Activated T-cell treated with anti-CD3 and anti-CD28 coated beads, Interleukin-2, amount 50 U/mL, for 72 hours (primary cell): Measurements from ENCODE around the gene ASTL. TPM values are rescaled to one million over a fixed set of nuclear protein-coding genes. Genes with fewer than 3 reads are reported as not detected.

Experiments used
- ATAC-seq, 2 donors: fragments of 150-1000 bp; cut with Tn5 transposase; replicated peaks in 1 of 2; 2 replicates each; pipeline ENCODE4 v1.10.0; 2021; ENCODE audit warnings: moderate library complexity in 2 of 2, mild to moderate bottlenecking in 1 of 2
- DNase-seq, 2 donors: peaks; one replicate each; pipeline ENCODE4 v3.0.0; 2021 to 2022; ENCODE audit warnings: mixed read lengths in 1 of 2
- H3K27ac Mint-ChIP-seq: one replicate; pipeline ENCODE4 v1.8.0; 2022; ENCODE audit warnings: mild to moderate bottlenecking, moderate library complexity, mixed read lengths
- H3K27me3 Mint-ChIP-seq: one replicate; pipeline ENCODE4 v1.8.0; 2022; ENCODE audit warnings: low read depth, mixed read lengths
- H3K36me3 Mint-ChIP-seq, 2 donors: one replicate each; pipeline ENCODE4 v1.8.0; 2022; ENCODE audit warnings: mixed read lengths in 2 of 2, mild to moderate bottlenecking in 1 of 2; ENCODE audit not compliant: insufficient read depth in 2 of 2
- H3K4me1 Mint-ChIP-seq: one replicate; pipeline ENCODE4 v1.8.0; 2022; ENCODE audit warnings: low read depth, mixed read lengths
- H3K4me3 Mint-ChIP-seq, 2 donors: one replicate each; pipeline ENCODE4 v1.8.0; 2022; ENCODE audit warnings: mild to moderate bottlenecking in 2 of 2, mixed read lengths in 2 of 2, moderate library complexity in 2 of 2
- H3K9me3 Mint-ChIP-seq, 2 donors: one replicate each; pipeline ENCODE4 v1.8.0; 2022; ENCODE audit warnings: mixed read lengths in 2 of 2
- total RNA-seq, 2 donors: library from RNA; stranded (reverse); gene quantifications; one replicate each; pipeline ENCODE4 v1.2.3, GENCODE V29; 2022

Gene ASTL
- total RNA-seq, 2 donors from 2014 or later: 8.1 to 9.1 TPM

DNA sequence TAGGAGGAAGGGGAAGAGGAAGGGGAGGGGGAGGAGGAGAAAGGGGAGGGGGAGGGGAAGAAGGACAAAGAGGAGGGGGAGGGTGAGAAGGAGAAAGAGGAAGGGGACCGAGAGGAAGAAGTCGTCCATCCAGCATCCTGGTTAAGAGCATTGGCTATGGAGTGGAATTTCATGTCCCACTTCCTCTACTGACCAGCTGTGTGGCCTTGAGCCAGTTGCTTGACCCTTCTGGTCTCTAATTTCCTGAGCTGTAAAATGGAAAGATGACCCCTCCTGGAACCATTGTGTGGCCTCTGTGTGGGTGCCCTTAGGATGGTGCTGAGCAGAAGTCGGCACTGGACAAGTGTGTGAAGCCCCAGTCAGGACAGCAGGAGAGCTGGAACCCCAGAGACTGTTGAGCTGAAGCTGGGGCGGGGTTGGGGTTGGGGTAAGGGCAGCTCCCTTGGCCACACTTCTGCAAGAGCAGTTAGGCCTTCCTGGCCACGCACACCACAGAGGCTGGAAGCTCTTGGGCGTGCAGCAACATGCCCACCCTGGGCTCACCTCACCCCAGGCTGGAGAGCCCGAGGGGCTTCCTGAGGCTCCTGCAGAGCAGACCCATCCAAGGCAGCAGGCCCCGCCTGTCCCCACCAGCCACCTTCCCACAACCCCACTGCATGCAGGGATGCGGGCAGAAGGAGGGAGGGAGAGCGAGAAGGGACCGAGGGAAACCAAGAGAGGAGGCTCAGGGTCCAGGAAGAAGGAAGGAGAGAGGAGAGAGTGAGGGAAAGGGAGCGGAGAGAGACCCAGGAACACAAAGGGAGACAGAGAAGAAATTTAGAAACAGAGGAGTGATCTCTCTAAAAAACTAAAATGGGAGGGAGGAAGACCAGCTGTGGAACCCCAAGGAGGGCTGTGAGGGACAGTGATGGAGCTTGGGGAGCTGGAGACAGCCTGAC, 38.2 kb downstream of the ASTL start:
- Mint-ChIP-seq H3K4me3 (no peak overlapping the region), H3K9me3 (peaks cover 2 to 4% of the 10 kb centered on the region in 2 donors), H3K36me3 (peaks cover 2 to 4% of the 10 kb centered on the region in 2 donors), H3K4me1 (no peaks in the 10 kb centered on the region), H3K27ac (peak overlapping the region; percentile 1), H3K27me3 (no peaks in the 10 kb centered on the region)
- no peak for ATAC-seq
- no peak for DNase-seq

DNA sequence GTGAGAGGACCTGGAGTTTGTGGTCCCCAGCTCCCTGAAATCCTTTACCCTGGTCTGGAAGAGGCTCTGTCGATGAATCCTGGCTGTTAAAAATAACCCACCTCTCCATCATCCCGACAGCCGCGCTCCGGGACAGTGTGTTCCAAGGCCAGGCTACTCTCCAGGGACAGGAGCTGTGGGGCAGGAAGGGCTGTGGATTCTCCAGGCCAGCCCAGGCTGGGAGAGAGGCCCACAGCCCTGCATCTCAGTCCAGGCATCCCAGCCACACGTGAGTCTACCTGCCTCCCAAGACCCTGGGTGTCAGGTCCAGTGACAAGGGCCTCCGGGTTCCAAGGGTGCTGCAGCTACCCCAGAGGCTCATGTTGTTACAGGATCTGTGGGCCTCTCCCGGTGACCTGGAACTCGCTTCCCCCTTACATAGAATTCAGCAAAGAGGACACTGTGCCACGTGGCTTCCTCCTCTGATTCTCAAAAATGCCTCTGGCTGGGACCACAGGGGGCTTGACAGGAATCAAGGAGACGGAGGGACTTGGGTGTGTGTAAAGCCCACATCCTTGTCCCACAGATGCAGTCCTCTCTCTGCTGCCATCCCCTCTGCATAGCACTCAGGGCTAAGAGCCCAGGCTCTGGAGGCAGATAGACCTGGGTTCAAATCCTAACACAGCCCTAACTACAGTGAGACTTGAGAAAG, 39.3 kb downstream of the ASTL start:
- no peaks in the 10 kb centered on the region for H3K27me3 Mint-ChIP-seq
- ATAC-seq (no peak), DNase-seq (no peak)
- no peak overlapping the region for H3K4me3 Mint-ChIP-seq
- H3K36me3 Mint-ChIP-seq: no peaks in the 10 kb centered on the region
- no peak overlapping the region for H3K27ac Mint-ChIP-seq
- no peaks in the 10 kb centered on the region for H3K9me3 Mint-ChIP-seq
- no peaks in the 10 kb centered on the region for H3K4me1 Mint-ChIP-seq

DNA sequence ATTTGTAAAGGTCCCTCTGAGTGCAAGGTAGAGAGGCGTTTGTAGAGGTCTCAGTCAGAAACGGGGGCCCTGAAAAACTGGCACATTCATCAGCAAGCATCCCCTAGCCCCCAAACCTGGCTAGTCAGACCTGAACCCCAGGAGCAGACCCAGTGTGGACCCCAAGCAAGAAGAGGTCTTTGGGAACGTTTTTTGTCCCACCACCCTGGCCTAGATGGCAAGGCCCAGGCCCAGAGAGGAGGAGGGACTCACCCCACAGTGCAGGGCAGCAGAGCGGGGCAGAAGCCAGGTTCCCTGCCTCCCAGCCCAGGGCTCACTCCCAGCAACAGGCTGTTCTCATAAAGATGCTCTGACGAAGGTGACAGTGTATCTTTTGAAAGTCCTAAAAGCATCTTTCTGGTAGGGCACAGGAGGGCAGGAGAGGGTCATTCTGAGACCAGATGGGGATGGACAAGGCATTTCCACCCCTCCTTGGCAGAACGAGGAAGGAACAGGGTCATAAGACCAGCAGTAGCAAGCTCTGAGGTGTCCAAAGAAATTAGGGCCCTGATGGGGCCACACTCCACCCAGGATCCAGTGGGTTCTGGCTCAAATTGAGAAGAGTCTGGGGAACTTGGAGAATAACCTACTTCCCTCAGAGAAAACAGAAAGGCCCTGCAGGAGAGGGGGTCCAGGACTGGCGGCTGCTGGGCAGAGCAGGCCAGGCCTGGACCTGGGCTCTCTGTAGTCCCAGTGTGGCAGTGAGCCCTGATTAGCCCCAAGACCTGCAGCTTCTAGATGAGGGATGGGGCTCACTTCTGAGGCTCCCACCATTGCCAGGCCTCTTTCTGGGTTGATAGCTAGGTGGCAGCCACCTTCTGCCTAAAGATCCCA, 40.1 kb downstream of the ASTL start:
- H3K36me3 Mint-ChIP-seq: no peaks in the 10 kb centered on the region
- H3K4me3 Mint-ChIP-seq: no peak overlapping the region
- no peak for DNase-seq
- no peak for ATAC-seq
- no peak overlapping the region for H3K27ac Mint-ChIP-seq
- no peaks in the 10 kb centered on the region for H3K9me3 Mint-ChIP-seq
- no peaks in the 10 kb centered on the region for H3K4me1 Mint-ChIP-seq
- H3K27me3 Mint-ChIP-seq: no peaks in the 10 kb centered on the region

DNA sequence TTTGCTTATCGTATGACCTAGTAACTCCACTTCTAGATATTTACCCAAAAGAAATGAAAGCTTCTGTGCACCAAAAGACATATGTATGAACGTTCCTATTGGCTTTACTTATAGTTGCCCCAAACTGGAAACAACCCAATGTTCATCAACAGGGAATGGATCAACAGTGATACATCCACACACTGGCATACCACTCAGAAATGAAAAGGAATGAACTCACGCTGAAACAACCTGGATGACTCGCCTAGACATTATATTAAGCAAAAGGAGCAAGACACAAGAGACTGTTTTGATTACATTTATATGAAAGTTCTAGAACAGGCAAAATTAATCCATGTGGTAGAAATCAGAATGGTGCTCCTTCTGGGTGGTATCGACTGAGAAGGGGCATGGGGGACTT, 40.9 kb downstream of the ASTL start:
- Mint-ChIP-seq H3K36me3 (no peaks in the 10 kb centered on the region), H3K27me3 (no peaks in the 10 kb centered on the region), H3K4me1 (no peaks in the 10 kb centered on the region), H3K4me3 (no peak overlapping the region), H3K27ac (no peak overlapping the region), H3K9me3 (no peaks in the 10 kb centered on the region)
- no peak for ATAC-seq
- no peak for DNase-seq

DNA sequence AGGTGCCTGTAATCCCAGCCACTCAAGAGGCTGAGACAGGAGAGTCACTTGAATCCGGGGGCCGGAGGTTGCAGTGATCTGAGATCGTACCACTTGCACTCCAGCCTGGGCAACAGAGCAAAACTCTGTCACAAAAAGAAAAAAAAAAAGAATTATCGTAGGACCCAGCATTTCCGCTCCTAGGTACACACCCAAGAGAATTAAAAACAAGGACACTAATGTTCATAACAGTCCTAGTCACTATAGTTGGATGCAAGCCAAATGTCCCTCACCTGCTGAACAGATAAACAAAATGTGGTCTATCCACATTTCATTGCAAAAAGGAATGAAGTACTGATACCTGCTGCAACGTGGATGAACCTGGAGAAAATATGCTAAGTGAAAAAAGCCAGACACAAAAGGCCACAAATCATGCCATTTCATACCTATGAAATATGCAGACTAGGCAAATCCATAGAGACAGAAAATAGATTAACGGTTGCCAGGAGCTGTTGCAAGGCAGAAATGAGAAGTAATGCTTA, 43.1 kb downstream of the ASTL start:
- Mint-ChIP-seq H3K9me3 (no peaks in the 10 kb centered on the region), H3K27ac (no peak overlapping the region), H3K27me3 (no peaks in the 10 kb centered on the region), H3K36me3 (no peaks in the 10 kb centered on the region), H3K4me3 (no peak overlapping the region), H3K4me1 (no peaks in the 10 kb centered on the region)
- ATAC-seq: no peak
- no peak for DNase-seq

DNA sequence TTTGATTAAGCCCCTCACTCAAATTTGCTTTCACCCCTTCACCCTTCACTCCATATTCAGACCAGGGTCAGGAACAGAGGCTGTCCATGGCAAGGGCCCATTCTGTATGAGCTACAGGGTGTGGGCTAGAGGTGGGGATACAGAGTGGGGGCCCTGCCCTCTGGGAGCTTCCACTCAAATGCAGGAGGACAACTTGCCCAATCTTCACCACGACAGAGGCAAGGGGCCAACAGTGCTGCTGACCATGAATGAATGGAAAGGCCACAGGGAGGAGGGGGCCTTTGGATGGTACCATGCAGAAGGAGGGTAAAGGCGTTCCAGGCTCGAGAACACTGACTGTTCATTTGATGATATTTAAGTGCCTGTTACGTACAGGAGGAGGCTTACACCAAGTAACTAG, 44.8 kb downstream of the ASTL start:
- no peak overlapping the region for H3K27ac Mint-ChIP-seq
- DNase-seq: no peak
- H3K4me1 Mint-ChIP-seq: no peaks in the 10 kb centered on the region
- ATAC-seq: no peak
- H3K27me3 Mint-ChIP-seq: no peaks in the 10 kb centered on the region
- no peaks in the 10 kb centered on the region for H3K9me3 Mint-ChIP-seq
- H3K36me3 Mint-ChIP-seq: no peaks in the 10 kb centered on the region
- H3K4me3 Mint-ChIP-seq: no peak overlapping the region

DNA sequence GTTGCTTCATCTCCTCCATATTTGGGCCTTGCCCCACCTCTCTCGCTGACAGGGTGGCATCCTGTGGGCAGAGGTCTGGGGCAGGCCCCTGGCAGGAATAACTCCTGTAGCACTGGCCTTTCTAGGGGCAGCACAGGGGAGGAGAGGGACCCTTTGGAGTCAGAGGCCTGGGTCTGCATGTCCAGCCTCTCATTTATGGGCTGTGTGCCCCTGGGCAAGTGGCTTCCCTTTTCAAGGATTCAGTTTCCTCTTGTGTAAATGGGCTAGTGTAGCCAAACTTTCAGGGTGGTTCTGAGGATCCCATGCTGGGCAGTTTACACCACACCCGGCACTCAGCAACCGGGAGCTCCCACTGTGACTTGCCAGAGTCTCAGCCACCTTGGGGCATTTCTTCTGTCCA, 45.4 kb downstream of the ASTL start:
- no peaks in the 10 kb centered on the region for H3K36me3 Mint-ChIP-seq

DNA sequence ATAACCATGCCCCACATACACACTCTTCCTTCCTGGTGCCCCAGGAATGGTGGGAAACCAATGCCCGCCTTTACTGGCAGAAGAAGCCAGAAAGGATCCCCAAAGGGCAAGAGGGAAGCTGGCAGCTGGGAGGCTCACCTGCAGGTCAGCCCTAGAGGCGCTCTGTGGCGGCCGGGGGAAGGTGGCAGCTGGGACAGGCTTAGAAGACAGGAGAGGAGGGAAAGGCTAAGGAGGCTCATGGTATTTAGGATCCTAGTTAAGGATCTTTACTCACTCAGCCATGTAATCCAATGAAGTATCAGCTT, 45.8 kb downstream of the ASTL start:
- ATAC-seq: no peak
- no peaks in the 10 kb centered on the region for H3K9me3 Mint-ChIP-seq
- DNase-seq: no peak
- H3K36me3 Mint-ChIP-seq: no peaks in the 10 kb centered on the region
- no peaks in the 10 kb centered on the region for H3K4me1 Mint-ChIP-seq
- no peak overlapping the region for H3K27ac Mint-ChIP-seq
- H3K4me3 Mint-ChIP-seq: no peak overlapping the region
- no peaks in the 10 kb centered on the region for H3K27me3 Mint-ChIP-seq

More for the DNA sequence above, 45.4 kb downstream of the ASTL start:
- ATAC-seq: no peak
- no peaks in the 10 kb centered on the region for H3K4me1 Mint-ChIP-seq
- no peaks in the 10 kb centered on the region for H3K9me3 Mint-ChIP-seq
- H3K27me3 Mint-ChIP-seq: no peaks in the 10 kb centered on the region
- DNase-seq: no peak
- no peak overlapping the region for H3K4me3 Mint-ChIP-seq
- H3K27ac Mint-ChIP-seq: no peak overlapping the region

DNA sequence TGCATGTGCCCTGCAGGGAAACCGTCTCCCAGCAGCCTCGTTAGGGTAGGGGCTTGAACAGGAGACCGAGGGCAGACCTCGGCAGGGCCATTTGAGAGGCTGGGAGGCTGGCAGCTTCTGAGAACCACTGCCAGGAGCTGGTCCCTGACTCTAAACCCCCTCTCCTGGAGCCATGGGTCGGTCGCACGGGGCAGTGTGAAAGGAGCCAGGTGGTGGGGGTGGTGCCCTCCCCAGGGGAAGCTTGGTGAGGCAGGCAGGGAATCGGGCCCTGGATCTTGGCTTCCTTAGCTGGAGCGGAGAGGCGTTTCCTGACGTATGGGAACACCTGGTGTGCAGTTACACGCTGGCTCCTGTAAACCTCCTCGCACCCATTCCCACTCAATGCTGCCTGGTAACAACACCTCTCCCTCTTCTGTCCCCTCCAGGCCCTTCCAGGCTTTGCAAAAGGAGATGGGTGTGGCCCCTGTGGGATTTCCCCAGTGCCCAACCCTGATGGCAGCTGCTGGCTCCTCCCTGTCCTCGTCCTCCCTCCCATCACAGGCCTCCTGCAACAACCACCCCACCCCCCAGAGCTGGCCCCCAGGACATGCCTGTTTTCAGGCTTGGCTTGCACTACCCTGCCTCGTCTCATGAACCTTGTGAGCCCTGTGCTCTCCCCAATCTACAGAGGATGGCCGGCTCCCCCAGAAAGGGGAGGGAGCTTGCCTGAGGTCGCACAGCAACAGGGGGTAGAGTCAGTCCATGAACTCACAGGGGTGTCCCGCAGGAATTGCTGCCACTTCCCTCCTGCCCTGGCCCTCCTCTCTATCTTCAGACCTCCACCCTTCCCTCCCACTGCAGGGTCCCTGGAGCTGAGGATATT, 46.4 kb downstream of the ASTL start:
- H3K36me3 Mint-ChIP-seq: no peaks in the 10 kb centered on the region
- no peak for ATAC-seq
- no peaks in the 10 kb centered on the region for H3K9me3 Mint-ChIP-seq
- no peak overlapping the region for H3K4me3 Mint-ChIP-seq
- no peaks in the 10 kb centered on the region for H3K27me3 Mint-ChIP-seq
- no peak overlapping the region for H3K27ac Mint-ChIP-seq
- DNase-seq: no peak
- no peaks in the 10 kb centered on the region for H3K4me1 Mint-ChIP-seq

DNA sequence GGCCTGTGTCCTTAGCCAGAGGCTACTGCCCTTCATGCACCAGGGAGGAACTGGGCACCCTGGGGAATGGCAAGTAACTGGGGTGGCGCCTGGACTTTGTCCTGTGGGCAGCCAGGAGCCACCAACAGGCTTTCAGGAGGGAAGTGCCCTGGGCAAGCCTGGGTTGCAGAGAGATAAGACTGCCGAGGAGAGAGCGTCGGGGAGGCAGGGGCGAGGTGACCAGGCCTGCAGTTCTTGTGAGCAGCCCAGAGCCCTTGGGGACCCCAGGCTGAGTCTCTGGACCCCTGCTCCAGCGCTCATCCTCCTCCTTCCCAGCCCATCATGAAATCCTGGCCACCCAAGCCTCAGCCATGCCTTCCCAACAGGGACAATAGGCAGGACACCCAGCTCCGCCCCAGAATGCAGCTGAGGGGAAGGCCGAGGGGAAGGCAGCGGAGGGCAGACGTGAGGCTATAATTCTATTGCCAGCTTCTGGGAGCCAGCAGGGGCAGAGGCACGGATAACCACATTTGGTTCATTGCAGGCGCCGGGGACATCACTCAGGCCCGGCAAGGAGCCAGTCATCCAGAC, 47.1 kb downstream of the ASTL start:
- Mint-ChIP-seq H3K9me3 (no peaks in the 10 kb centered on the region), H3K4me3 (no peak overlapping the region), H3K27ac (no peak overlapping the region), H3K36me3 (no peaks in the 10 kb centered on the region), H3K27me3 (no peaks in the 10 kb centered on the region), H3K4me1 (no peaks in the 10 kb centered on the region)
- ATAC-seq (no peak), DNase-seq (no peak)

DNA sequence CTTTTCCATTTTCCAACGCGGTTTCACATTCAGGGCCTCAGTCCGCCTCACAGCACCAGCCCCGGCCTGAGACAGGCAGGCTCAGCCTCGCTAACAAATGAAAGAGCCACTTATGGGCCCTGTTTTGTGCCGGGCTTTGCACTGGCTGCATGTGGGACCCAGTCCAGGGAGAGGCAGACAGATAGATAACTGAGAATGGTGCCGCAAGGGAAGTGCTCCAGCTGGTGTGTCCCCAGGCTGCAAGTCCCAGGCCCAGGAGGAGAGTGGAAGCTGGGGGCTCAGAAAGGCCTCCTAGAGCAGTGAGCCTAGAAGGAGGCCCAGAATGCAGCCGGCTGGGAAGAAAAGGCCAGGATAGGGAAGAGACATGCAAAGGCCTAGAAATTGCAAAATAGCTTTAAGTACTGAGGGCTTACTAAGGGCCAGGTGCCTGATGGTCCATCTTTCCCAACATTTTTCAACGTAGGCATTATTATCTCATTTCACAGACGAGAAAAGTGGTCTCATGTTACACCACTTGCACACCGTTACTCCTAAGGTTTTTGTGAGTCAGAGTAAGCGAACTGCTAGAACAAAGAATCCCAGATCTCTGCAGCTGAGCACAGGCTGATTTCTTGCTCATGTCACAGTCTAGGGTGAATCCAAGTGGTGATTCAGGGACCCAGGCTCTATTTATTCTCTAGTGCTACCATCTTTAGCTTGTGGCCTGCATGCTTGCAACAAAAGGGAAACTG, 47.9 kb downstream of the ASTL start:
- Mint-ChIP-seq H3K4me3 (no peak overlapping the region), H3K27me3 (no peaks in the 10 kb centered on the region), H3K27ac (no peak overlapping the region), H3K4me1 (no peaks in the 10 kb centered on the region), H3K9me3 (no peaks in the 10 kb centered on the region), H3K36me3 (no peaks in the 10 kb centered on the region)
- DNase-seq (no peak), ATAC-seq (no peak)
